Right ventricle myocardium inferior (tissue), 1 donor: ENCODE results near the gene EIF5A. TPM values are rescaled to one million over a fixed set of nuclear protein-coding genes. Genes with fewer than 3 reads are reported as not detected.
A peak's percentile ranks its signal among the peaks of the same experiment; 100 is the strongest.

ENCODE experiments used
- ATAC-seq: fragments of 200-7000 bp; cut with Tn5 transposase; one replicate; pipeline ENCODE4 v1.9.1; 2020; ENCODE audit warnings: mild to moderate bottlenecking, moderate library complexity
- DNase-seq: peaks from one replicate; pipeline ENCODE4 v3.0.0; 2021; ENCODE audit errors: missing footprints
- intact Hi-C: fragments of 100-400 bp; cut with DNase I; formaldehyde crosslinking; loops from one replicate; pipeline ENCODE4 v1.11.0; 2022
- total RNA-seq: library from RNA; stranded (reverse); fragmentation: NEBNext Ultra II Directional; extraction: Animal tissue kit (Norgen Biotek cat#: 25700); gene quantifications from one replicate; pipeline ENCODE4 v1.2.1, GENCODE V29; 2021
- donor health status: DM: no; HTN: yes; CAD: no; lungs with severe emphysema.

EIF5A gene
- total RNA-seq, 1 donor from 2014 or later: 326 TPM

DNA sequence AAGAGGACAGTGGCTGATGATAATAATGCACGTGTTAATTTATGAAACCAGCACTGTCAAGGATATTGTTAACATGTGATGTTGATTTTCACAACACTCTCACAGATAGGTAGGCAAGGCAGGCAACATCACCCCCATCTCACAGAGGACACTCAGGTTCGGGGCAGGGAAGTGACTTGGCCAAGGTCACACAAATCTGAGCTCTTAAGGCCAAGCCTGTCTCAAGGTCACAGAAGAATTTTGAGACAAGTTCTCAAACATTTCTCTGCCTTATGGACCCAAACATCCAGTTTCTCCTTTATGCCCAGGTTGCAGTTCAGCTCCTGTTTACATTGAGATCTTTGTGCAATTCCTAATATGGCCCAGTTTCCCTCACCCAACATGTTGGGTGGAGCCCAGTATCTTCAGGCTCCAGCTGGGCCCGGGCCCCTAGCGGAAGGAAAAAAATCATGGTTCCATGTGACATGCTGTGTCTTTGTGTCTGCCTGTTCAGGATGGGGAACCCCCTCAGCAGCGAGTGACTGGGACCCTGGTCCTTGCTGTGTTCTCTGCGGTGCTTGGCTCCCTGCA, 24.6 kb upstream of the EIF5A start:
- ATAC-seq: no peak

DNA sequence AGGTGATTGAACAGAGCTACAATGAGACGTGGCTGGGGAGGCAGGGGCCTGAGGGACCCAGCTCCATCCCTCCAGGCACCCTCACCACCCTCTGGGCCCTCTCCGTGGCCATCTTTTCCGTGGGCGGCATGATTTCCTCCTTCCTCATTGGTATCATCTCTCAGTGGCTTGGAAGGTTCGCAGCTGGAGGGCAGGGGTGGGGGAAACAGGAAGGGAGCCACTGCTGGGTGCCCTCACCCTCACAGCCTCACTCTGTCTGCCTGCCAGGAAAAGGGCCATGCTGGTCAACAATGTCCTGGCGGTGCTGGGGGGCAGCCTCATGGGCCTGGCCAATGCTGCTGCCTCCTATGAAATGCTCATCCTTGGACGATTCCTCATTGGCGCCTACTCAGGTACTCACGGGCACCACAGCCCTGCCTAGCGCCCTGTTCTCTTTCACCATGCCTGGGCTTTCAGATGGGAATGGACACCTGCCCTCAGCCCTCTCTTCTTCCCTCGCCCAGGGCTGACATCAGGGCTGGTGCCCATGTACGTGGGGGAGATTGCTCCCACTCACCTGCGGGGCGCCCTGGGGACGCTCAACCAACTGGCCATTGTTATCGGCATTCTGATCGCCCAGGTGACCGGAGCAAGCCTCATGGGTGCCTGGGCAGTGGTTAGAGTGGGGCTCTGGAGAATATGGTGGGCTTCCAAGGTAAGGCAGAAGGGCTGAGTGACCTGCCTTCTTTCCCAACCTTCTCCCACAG, 23.8 kb upstream of the EIF5A start:
- DNase-seq (no peak), ATAC-seq (no peak)
- intact Hi-C loops: no loop called here

More for the DNA sequence above, 24.6 kb upstream of the EIF5A start:
- no peak for DNase-seq
- intact Hi-C loops: loop anchor here (1.0 kb wide), 1 partner anchor 9 kb away; no protein-coding TSS in a partner anchor

DNA sequence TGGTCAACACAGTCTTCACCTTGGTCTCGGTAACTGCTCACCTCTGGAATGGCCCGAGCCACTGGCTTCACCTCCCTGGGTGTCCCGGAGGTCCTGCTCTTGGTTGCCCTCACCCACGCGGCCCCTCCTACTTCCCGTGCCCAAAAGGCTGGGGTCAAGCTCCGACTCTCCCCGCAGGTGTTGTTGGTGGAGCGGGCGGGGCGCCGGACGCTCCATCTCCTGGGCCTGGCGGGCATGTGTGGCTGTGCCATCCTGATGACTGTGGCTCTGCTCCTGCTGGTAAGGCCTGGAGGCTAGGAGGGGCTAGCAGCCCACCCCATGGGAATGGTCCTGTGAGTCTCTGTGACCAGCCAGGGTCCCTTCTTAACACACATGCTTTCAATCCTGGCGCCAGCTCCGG, 22.5 kb upstream of the EIF5A start:
- ATAC-seq: no peak
- intact Hi-C loops: no loop called here
- no peak for DNase-seq

DNA sequence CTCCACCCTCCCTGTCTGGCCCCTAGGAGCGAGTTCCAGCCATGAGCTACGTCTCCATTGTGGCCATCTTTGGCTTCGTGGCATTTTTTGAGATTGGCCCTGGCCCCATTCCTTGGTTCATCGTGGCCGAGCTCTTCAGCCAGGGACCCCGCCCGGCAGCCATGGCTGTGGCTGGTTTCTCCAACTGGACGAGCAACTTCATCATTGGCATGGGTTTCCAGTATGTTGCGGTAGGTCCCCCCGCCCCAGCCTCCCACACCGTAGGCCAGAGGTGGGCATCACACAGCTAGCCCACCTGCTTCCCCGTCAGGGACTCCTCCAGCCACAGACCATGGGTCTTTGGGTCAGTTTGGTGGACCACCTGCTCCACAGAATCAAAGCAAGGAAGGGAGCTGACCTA, 21.7 kb upstream of the EIF5A start:
- intact Hi-C loops: no loop called here
- no peak for ATAC-seq
- no peak for DNase-seq

DNA sequence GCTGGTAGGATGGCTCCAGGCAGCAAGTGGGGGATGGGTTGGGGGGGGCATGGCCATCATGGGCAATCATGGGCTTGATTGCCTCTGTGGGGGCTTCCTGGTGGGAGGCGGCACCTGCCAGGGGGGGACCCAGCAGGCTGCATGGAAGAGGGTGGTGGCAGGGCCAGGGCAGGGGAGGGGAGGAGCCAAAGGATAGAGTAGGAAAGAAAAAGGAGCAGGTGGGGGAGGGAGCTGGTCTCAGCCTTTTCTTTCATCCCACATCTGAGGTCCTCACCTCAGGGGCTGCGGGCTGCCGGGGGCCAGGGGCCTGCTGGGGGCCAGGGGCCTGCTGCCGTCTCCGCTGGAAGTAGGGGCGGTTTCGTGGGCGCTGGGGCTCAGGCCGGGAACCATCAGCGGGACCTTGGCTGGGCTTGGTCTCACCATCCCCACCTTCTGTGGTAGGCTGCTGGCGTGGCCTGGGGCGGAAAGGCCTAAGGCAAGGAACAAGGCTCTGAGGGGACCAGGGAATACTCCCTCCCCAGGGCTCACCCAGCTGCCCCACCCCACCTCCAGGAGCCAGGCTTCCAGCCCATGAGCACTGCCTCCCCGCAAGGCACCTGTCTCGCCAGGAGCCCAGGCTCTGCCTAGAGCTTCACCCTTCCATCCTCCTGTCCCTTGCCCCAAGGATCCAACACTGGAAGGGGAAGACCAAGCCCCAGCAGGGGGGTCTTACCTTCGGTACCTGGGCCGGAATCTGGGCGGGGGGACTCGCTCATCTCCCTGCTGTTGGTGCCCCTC, 18.0 kb upstream of the EIF5A start:
- ATAC-seq: peak; percentile 23
- intact Hi-C loops: no loop called here
- DNase-seq: no peak

DNA sequence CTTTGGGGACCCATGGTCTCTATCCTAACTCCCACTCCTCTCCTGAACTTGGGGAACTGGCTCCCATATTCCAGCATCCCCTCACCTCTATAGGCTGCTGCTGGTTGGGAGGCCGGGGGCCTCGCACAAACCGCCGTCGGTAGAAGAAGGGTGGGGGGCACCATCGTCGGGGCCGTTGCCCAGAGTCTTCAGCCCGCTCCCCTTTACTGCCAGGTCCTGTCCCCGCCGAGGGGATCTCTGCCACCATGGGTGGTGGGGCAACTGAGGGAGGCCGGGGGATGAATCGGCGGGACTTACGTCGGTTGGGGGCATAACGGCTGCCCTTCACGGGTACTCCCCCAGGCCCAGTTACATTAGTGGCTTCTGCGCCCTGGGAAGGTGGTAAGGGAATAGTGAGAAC, 17.3 kb upstream of the EIF5A start:
- no peak for DNase-seq
- peak; percentile 2 for ATAC-seq
- intact Hi-C loops: no loop called here

DNA sequence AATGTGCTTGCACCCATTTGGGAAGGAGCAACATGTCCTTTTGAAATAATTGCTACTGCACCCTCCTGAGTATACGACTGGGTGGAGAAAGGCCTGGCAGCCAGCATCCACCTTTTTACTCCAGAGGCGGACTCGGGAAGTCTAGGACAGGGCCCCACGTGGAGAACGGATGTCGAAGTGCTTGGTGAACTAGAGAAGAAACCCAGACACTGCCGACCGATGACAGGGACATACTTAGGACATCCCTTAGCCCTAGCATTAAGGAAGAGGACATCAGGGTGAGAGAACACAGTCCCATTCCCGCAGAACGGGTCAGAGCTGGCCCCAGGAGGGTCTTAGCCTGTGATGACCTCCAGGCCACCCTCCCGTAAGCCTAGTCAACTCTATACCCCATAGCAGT, 16.7 kb upstream of the EIF5A start:
- DNase-seq (no peak), ATAC-seq (no peak)
- intact Hi-C loops: no loop called here

DNA sequence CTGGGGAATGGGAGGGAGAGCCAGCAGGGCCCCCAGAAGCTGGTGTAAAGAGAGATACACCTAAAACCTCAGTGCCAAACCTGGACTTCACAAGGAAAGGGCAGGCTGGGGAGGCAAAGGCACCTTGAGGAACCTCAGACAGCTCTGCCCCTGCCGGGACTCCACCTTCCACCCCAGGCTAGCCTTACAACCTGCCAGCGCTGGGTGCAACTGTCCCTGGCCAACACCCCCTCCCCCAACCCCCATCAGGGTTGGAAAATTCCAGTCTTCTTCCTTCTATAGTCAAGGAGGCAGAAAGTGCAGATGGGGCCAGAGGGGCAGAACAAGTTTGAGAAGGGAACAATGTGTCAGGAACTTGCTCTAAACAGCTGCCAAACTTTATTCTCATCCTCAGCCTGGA, 15.2 kb upstream of the EIF5A start:
- DNase-seq (no peak), ATAC-seq (no peak)
- intact Hi-C loops: loop anchor here (1.0 kb wide), 1 partner anchor 10 kb away; no protein-coding TSS in a partner anchor

DNA sequence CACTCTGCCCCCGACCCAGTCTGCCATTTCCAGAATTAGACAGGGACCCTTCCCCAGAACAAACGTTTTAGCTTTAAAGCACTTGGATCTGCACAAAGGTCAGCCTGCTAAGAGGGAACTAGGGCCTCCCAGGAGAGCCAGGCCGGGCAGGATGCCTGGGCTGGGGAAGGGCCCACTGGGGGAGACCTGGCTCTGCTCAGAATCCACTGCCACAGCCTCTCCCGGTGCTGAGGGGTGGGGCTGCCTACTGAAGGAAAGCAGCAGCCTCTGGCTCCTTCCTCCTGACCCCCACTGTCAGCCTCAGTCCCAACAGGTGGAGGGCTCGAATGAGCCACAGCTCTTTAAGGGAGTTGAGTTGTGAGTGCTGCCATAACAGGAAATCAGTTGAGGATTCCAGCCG, 14.7 kb upstream of the EIF5A start:
- no peak for ATAC-seq

DNA sequence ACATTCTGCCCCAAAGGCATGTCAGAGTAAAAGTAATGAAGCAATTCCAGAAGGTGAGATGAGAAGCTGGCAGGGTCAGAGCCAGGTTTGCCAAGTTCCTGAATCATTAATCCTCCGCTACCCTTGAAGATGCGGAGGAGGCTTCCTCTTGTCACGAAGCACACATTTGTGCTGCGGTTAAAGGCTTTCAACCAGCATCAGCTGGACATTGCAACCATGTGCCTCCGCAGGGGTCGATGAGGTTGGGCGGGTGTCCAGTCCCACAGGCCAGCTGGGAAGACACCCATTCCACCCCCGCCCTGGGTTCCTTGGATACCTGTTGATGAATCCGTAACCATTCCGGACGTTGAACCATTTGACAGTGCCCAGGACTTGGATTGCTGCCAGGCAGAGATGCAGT, 14.3 kb upstream of the EIF5A start:
- DNase-seq: no peak
- intact Hi-C loops: no loop called here
- no peak for ATAC-seq

More for the DNA sequence above, 14.7 kb upstream of the EIF5A start:
- intact Hi-C loops: loop anchor here (1.0 kb wide), 1 partner anchor 10 kb away; no protein-coding TSS in a partner anchor
- no peak for DNase-seq

DNA sequence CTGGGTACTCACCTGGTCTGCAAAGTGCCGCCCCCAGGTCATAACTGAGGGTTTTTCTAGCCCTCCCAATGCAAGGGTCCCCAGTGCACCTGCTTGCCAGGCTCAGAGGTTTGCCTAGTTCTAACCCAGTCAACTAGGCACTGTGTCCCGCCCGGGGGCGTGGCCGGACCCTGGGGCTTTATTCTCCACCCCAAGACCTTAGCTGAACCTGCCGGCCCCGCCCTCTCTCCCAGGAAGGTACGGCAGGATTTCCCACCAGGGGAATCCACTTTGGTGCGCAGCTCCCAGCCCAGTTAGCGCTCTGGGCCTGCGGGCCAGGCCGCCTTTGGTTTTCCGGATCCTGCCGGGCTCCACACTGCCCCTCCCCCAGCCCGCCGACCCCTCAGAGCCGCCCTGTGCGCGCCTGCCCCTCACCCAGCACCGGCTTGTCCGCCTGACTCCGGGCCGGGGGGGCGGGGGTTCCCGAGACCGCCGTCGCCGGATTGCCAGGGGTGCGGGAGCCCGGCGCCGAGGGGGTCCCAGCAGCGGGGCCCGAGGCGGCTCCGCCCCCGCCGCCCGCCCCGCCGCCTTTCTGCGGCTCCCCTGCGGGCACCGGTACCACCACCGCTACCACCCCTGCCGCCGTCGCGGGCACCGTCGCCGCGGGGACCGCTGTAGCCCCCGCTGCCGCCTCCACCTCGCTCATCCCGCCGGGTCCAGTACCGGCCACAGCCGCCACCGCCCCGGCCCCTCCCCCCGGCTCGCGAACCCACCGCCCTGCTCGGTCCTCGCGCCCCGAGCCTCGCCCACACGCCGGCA, 13.4 kb upstream of the EIF5A start:
- no peak for DNase-seq
- intact Hi-C loops: no loop called here

DNA sequence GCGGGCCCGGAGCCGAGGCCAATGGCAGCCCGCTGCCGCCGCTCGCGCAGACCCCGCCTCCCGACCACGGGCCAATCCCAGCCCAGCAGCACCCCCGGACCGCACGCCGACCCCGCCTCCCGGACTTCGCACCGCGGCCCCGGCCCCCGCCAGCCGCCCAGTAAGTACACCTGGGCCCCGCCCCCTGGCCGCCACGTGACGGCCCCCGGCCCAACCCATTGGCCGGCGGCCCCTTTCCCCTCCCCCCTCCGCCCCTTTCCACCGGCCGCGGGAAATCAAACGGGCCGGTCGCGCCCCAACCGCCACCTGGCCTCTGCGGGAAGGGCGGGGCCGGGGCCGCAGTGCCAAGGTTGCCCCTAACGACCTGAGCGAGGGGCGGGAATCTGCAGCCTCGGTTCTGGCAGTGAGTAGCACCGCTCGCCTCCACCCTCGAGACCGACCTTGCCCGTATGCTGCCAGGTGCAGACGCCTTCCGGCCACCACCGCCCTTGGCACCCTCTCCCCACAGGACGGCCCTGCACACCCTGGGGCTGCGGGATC, 12.7 kb upstream of the EIF5A start, which contains the start of gene YBX2:
YBX2 (minus strand) TSS at position 26 of the 540 bp plus-strand sequence. CDS start 139 bp downstream, outside the sequence.
- intact Hi-C loops: no loop called here

More for the DNA sequence above, 13.4 kb upstream of the EIF5A start:
- ATAC-seq: no peak

DNA sequence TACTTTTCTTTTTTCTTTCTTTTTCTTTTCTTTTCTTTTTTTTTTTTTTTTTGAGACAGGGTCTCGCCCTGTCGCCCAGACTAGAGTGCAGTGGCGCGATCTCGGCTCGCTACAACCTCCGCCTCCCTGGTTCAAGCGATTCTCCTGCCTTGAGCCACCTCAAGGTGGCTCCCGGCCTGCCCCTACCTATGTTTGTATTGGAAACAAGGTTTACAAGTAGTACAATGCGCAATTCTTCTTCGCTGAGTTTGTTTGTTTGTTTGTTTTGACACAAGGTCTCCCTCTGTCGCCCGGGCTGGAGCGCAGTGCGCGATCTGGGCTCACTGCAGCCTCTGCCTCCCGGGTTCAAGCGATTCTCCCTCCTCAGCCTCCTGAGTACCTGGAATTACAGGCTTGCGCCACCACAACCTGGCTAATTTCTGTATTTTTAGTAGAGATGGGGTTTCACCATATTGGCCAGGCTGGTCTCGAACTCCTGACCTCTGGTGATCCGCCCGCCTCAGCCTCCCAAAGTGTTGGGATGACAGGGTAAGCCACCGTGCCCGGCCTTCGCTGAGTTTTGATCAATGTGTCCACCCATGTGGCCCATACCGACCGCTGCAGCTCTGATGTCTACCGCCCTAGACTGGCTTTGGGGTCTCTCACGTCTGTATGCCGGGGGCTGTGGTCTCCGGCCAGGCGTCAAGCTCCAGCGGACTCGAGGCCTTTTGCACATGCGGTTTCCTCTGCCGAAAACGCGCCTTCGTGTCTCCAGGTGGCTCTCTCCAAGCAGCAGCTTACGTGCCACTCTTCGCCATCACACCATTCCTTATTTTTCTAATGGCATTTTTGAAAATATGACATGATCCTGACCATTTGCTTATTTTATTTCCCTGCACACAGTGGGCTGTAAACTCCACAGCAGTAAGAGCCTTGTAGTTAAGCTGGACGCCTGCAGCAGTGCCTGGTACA, 11.9 kb upstream of the EIF5A start:
- ATAC-seq (no peak), DNase-seq (no peak)
- intact Hi-C loops: loop anchor here (1.0 kb wide), 1 partner anchor 15 kb away; no protein-coding TSS in a partner anchor

More for the DNA sequence above, 12.7 kb upstream of the EIF5A start, which contains the start of gene YBX2:
- no peak for DNase-seq
- peak; percentile 29 for ATAC-seq

DNA sequence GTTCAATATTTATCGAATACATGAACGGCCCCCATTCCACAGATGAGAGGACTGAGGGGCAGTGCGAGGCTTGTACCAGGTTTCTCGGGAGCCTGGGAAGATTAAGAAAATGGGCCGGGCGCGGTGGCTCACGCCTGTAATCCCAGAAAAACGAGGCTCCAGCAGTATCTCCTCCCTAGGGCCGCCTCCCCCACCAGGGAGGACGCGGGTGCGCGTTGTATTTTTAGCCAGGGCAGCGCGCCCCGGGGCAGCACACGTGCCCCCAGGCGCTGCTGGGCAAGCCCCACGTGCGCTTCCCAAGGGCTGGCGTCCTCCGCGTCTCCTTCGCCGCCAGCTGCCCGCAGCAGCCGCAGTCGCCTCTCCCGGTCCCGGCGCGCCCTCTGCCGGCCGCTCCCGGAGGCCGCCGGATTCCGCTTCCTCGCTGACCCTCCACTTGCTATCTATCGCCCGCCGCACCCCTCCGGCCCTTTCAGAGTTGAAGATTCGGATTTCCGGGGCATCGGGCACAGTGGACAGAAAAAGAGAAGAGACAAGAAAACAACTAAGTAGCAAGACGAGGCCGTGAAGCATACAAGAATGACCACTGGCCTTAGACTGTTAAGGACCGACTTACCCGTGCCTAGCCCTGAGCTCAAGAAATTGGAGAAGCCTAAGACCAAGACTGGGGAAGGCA, 11.1 kb upstream of the EIF5A start:
- DNase-seq (peak; percentile 92), ATAC-seq (peak; percentile 86)
- intact Hi-C loops: loop anchor here (1.0 kb wide), 1 partner anchor 16 kb away; no protein-coding TSS in a partner anchor

DNA sequence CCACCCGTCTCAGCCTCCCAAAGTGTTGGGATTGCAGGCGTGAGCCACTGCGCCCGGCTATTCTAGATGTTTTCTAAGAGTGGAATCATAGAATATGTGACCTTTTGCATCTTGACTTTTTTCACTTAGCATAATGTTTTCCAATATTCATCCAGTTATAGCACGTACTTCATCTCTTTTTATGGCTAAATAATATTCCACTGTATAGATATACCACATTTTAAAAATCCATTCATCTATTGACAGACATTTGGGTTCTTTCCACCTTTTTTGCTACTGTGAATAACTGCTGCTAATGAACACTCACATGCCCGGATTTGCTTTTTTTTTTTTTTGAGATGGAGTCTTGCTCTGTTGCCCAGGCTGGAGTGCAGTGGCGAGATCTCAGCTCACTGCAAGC, 3.2 kb upstream of the EIF5A start:
- DNase-seq (no peak), ATAC-seq (no peak)
- intact Hi-C loops: no loop called here

DNA sequence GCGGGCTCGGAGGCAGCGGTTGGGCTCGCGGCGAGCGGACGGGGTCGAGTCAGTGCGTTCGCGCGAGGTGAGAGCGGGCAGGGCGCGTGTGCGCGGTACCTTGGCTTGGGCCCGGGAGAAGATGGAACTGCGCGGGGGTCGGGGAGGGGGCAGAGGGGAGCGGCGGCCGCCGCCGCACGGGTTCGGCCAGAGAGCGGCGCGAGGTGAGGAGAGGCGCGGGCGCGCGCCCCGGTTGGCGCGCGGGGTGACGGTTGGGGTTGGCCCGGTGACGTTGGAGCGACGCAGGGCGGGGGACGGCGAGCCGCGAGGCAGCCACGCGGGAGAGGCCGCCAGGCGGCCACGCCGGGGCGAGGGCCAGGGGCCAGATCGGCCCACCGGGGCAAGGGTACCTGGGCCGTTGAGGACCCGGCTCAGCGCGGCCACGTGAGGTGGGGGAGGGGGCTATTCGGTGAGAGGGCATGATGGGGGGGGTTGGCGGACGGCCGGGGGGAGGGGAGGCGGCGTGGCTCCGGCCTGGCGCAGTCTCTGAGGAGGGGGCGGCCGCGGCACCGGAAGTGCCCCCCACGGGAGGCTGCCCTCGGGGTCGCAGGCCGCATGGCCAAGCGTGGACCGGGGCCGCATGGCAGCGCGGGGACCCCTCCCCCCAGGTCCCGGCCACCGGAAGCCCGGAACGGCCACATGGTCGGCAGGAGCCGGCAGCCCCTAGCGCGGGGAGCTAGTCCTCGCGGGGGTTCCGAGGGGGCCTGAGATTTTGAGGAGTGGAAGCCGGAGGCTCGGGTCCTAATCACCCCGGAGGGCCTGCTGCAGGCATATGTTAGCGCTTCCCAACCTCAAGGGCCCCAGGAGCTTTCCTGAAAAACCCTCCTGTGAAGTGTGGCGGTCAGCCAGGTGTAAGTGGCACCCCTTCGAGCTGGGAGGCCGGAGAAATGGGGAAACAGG, 527 bp downstream of the EIF5A start:
- ATAC-seq (peak; percentile 12), DNase-seq (no peak)
- intact Hi-C loops: loop anchor here (5.0 kb wide), 1 partner anchor 66 kb away; the partner anchor contains the start of gene GABARAP
